ENCODE data around the gene POGK.

Gene POGK

DNA sequence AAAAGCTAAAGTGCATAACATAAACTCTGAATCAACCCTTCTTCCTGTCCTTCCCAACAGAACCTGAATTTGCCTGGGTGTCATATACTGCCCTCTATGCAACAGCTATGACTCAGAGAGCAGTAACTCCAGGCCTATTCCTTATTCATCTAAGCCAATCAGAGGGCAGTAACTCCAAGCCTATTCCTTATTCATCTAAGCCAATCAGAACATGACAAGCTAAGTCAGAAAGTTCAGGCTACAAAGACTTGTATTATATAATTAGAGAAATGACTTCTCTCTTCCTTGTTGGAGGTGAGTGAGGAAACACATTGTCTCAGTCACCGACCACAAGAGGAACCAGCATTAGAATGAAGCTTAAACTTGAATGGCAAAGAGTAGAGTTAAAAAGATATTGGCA is 63.0 kb downstream of the POGK start:
- DNase-seq (ENCODE audit: low read depth) = no peak

DNA sequence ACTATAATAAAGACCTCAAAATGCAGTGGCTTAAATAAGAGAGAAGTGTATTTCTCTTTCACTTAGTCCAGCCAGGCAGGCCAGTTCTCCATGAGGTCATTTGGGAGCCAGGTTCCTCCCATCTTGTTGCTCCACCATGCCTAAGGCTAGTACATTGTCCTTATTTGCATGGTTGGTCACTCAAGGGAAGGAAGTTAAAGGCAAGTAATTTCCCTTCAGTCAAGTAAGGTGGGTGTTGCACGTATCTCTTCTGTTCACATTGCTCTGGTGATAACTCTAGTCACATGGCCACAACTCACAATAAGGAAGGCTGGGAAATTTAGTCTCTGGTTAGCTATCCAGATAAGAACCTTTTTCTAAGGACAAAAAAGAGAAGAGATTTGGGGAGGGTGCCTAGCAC is 64.0 kb downstream of the POGK start:
- no peak for DNase-seq (ENCODE audit: low read depth)

DNA sequence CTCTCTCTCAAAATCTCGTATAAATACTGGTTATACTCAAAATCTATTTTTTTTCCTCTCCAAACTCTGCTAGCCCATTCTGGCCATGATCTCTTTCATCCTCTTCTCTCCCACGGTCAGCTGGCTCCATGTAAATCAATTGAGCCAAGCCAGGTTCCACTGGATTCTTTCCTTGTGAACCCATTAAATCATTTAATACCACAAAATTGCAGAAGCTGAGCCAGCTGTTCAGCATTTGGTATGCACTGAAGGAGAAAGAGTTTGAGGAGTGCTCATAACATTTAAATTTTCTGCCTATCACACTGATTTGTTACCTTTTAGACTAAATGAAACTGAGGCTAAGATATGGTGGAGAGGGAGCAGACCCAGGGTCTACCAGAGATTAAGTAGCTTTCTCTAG is 65.9 kb downstream of the POGK start:
- DNase-seq (ENCODE audit: low read depth) = no peak

DNA sequence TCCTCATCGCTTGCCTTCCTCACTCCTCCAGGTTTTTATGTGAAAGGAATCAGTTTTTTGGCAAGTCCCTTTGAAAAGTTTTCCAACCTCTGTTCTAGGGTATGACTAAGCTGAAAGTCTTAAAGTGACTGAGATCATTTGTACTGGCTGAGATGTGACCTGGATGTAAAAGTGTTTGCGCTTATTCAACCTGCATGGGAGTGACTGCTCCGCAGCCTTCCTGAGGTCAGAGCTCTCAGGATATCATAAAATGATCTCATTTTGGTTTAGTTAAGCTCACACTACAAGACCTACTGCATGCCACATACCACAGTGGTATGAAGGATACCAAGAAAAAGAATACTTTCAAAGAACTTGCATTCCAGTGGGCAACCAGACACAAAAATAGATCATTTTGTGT is 66.6 kb downstream of the POGK start:
- no peak for DNase-seq (ENCODE audit: low read depth)

Measured in GM04504 (cell line).